Astrocyte of the spinal cord (primary cell): ENCODE measurements around the gene NSG1.
"Not testable (repeated sequence)": the region's sequence is repeated elsewhere in the genome, so short reads cannot be mapped to it uniquely, and the experiment has no call there.

ENCODE experiments used
- DNase-seq: peaks from one replicate; pipeline ENCODE4 v3.0.0; 2011; ENCODE audit warnings: low read depth, low spot score
- H3K4me3 ChIP-seq: 2 replicates; pipeline ENCODE4 v1.5.1; 2011; ENCODE audit warnings: low read depth, mild to moderate bottlenecking, low read length, moderate library complexity
- CTCF ChIP-seq: IDR thresholded peaks from 2 replicates; pipeline ENCODE4 v1.5.1; 2012; ENCODE audit warnings: low read depth, mild to moderate bottlenecking, low read length, inconsistent platforms
- in situ Hi-C: cut with HindIII; loops from 2 replicates; pipeline ENCODE4 v1.10.0; 2017; ENCODE audit warnings: low sequenced_read_pairs

Gene NSG1

GRCh38 chr4:4460759-4461158 is 73.9 kb downstream of the NSG1 start:
- DNase-seq = no peak
- TF ChIP-seq CTCF = no peak
- in situ Hi-C loops = no loop called here
- no peak overlapping the region for H3K4me3 ChIP-seq

DNA sequence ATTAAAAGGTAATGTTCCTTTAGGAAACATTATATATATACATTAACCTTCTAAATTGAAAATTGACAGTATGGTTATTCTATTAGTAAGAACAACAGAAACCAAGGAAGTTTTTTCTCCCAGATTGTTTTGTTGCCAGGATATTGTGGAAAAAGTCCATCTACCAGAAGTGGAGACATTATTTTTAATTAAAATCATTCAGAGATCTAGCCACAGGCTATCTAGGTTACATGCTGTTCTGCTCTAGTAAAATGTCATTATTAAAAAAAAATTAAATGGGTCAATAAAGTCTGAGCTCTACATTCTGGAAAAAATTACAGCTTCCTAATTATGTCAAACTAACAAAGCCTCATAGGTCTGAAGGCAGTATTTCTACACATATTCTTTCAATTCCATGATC is 74.3 kb downstream of the NSG1 start:
- no peak for TF ChIP-seq CTCF
- no peak overlapping the region for H3K4me3 ChIP-seq
- no peak for DNase-seq
- in situ Hi-C loops = no loop called here

DNA sequence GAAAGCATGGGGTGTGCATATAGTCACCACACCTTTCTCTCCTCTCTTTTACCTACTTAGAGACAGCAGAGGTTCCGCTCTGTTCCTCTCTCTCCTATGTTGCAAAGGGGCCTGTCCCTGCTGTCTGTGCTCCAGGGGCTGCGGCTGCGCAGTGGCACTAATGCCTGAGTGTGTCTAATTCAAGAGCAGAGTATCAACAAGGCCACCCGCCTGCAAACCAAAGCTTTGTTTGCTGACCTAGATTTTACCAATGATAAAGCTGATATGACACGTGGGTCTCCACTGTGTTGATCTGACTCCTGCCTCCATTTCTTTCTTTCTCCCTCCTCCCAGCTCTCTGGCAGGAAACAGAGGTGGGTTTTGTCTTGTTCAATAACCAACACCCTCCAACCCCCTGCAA is 74.9 kb downstream of the NSG1 start:
- no peak for TF ChIP-seq CTCF

DNA sequence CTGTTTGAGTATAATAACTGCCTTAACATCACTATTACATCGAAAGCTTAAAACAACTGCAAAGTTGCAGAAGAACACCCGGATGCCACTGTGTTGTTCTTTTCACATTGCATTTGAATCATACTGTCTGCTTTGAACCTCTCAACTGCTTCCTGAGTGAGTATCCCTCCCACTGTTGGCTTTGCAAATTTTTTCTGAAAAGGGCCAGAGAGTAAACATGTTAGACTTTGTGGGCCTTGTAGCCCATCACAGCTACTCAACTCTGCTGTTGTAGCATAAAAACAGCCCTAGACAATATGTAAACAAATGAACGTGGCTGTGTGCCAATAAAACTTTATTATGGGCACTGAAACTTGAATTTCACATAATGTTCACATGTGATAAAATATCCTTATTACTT is 76.1 kb downstream of the NSG1 start:
- no peak for TF ChIP-seq CTCF
- in situ Hi-C loops = no loop called here
- no peak overlapping the region for H3K4me3 ChIP-seq
- DNase-seq = no peak

More for the DNA sequence above, 74.9 kb downstream of the NSG1 start:
- no peak overlapping the region for H3K4me3 ChIP-seq
- DNase-seq = no peak
- in situ Hi-C loops = no loop called here

- H3K4me3 ChIP-seq, DNase-seq, in situ Hi-C loops: not testable (repeated sequence)
These were observed 78.3 kb downstream of the NSG1 start for GRCh38 chr4:4465238-4465637.
